Measurements from ENCODE around the gene BRME1. TPM values are rescaled to one million over a fixed set of nuclear protein-coding genes. Genes with fewer than 3 reads are reported as not detected.

The BRME1 gene
- total RNA-seq, 4 donors from 2014 or later: 7.4 to 73.1 (median 41.2) TPM

DNA sequence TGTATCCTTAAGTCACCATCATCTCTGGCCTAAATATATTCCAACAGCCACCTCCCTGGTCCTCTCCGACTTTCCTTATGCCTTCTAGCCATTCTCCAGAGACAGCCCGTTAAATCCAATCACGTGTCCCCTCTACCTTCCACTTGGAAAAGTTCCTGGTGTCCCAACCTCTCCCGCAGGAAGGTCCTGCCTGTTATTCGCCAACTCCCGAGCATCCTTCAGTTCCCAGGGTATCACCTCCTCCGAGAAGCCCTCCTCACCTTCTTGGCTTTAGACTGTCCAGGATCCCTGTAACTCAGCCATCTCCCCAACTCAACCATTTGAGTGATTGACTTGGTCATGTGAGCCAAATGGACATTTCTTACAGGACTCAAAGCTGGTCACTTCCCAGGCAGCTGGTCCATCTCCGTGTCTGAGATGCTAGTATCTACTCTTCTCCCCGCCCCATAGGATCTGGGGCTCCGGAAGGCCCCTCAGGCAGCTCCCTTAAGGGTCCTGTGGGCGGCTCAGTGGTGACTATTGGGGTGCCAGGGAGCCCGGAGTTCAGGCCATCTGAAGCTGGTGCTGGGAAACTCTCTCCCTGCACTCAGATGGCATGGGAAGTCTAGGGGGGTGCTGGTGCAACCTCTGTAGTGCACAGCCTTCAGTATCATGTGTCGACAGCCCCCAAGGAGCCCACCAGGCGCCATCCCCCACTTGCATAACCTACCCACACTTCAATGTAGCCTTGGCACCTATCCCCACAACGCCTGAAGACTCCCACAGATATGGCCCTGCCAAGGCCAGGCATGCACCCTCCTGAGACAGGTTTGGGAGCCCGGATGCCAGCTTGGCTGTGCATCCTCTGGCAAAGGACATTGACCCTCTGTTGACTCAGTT, 56.9 kb downstream of the BRME1 start:
- no peak overlapping the region for H3K4me3 ChIP-seq
- no peaks in the 10 kb centered on the region for H3K9me3 ChIP-seq
- H3K27ac ChIP-seq: peak overlapping the region in 3 of 4 donors; percentile 42 to 99 (median 91)
- H3K4me1 ChIP-seq: peaks cover 5 to 59% (median 25%) of the 10 kb centered on the region in 4 donors
- no peak for DNase-seq
- H3K36me3 ChIP-seq: no peaks in the 10 kb centered on the region
- TF ChIP-seq POLR2A (IDR thresholded peaks at IDR 0.05): no peak
- TF ChIP-seq, protein P1, sequence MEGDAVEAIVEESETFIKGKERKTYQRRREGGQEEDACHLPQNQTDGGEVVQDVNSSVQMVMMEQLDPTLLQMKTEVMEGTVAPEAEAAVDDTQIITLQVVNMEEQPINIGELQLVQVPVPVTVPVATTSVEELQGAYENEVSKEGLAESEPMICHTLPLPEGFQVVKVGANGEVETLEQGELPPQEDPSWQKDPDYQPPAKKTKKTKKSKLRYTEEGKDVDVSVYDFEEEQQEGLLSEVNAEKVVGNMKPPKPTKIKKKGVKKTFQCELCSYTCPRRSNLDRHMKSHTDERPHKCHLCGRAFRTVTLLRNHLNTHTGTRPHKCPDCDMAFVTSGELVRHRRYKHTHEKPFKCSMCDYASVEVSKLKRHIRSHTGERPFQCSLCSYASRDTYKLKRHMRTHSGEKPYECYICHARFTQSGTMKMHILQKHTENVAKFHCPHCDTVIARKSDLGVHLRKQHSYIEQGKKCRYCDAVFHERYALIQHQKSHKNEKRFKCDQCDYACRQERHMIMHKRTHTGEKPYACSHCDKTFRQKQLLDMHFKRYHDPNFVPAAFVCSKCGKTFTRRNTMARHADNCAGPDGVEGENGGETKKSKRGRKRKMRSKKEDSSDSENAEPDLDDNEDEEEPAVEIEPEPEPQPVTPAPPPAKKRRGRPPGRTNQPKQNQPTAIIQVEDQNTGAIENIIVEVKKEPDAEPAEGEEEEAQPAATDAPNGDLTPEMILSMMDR (IDR thresholded peaks at IDR 0.05): no peak
- no peaks in the 10 kb centered on the region for H3K27me3 ChIP-seq

DNA sequence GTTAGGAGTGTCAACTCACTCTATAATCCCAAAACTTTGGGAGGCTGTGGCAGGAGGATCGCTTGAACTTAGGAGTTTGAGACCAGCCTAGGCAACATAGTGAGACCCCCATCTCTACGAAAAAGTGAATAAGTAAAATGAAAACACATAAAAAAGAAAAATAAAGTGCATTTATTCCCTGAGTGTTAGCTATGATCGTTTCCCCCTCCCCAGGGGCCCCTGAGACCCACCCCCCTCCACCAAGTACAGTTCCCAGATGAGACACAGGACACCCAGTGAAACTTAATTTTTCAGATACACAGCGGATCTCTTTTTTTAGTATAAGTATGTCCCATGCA, 57.6 kb downstream of the BRME1 start:
- Histone ChIP-seq H3K36me3 (no peaks in the 10 kb centered on the region), H3K4me1 (peaks cover 7 to 66% (median 31%) of the 10 kb centered on the region in 4 donors), H3K4me3 (no peak overlapping the region), H3K27ac (peak overlapping the region in 3 of 4 donors; percentile 91 to 99 (median 96)), H3K9me3 (no peaks in the 10 kb centered on the region), H3K27me3 (no peaks in the 10 kb centered on the region)
- TF ChIP-seq, protein P1 (IDR thresholded peaks at IDR 0.05): no peak
- TF ChIP-seq POLR2A (IDR thresholded peaks at IDR 0.05): no peak
- no peak for DNase-seq

DNA sequence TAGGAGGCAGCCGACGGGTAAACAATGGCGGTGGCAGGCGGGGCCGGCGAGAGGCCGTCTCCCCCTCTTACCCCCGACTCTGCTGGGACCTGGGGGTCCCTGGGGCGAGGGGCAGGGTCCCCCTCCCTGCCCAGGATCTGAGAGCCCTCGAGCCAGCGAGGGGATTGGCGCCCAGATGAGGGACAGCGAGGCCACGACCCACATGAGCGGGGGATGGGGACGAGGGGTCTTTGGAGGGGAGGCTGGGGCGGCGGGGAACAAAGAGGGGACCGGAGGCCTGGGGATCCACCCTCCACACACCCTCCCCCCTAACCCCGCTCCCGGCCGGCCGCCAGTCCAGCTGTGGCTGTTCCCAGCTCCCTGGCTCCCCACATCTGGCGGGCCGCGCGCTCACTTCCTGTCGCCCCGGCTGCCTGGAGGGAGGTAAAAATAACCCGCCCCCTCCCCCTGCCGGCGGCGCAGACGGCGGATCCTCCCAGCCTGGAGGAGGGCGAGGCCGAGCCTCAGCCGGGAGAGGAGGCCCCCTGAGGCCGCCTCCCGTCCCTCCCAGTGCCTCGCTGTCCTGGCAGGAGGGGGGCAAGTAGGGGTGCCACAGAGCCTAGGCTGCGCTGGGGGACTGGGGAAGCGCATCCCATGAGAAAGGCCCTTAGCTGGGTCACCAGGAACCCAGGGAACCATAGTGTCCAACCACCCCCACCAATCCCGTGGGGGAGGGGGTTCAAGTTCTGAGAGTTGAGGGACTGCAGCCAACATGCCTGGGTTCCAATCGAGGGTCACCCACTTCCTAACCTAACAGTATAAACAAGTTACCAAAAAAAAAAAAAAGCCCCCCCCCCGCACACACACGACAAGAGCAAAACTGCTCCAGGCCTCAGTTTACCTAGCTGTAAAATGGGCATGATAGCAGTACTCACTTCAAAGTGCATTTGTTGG, 58.2 kb downstream of the BRME1 start:
- peak overlapping the region; percentile 41 to 60 (median 56) for H3K4me3 ChIP-seq
- DNase-seq: peak; percentile 82 to 94 (median 93)

DNA sequence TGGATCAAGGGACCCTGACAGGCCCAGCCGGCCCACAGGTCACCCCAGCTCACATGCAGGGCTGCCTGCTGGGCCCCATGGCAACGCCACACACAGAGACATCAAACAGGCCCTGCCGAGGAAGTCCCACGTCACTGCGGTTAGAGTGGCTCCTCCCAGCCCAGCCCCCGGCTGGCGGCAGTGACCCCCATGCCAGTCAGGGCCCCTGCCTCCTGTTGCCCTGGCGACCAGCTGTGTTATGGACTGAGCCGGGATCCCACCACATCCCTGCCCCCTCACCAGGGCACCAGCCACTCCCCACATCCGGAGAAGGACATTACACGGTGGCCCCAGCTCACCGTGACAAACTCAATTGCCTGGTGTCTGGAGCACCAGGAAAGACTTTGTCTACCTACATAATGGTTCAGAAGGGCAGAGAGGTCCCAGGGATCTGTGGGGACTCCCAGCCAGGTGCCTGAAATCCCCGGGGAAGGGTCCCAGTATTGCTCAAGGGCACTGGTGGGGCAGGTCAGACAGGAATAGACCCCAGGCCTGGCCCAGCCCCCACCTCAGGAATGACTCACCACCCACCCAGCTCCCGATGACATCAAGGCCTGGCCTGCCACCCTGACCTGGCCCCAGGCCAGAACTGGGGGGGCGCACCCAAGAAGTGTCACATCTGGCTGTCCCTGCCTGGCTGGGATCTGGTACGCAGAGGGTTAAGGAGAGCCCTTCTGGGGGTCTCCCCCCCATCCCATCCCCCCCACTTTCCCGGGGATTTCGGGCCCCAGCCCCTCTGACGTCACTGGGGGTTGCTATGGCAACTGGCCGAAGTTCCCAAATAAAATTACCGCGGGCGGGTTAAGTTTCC, 59.1 kb downstream of the BRME1 start:
- peak; percentile 91 to 96 (median 94) for DNase-seq
- Histone ChIP-seq H3K36me3 (no peaks in the 10 kb centered on the region), H3K27me3 (no peaks in the 10 kb centered on the region), H3K9me3 (no peaks in the 10 kb centered on the region), H3K4me1 (peaks cover 7 to 63% (median 35%) of the 10 kb centered on the region in 4 donors), H3K4me3 (peak overlapping the region; percentile 41 to 60 (median 56)), H3K27ac (peak overlapping the region; percentile 91 to 99 (median 97))
- peak in 1 of 2 donors; percentile 29 for TF ChIP-seq POLR2A (IDR thresholded peaks at IDR 0.05)
- TF ChIP-seq, protein P1 (IDR thresholded peaks at IDR 0.05): no peak

More for the DNA sequence above, 58.2 kb downstream of the BRME1 start:
- TF ChIP-seq, protein P1 (IDR thresholded peaks at IDR 0.05): peak; percentile 1 to 72 (median 40)
- peak; percentile 38 to 64 for TF ChIP-seq POLR2A (IDR thresholded peaks at IDR 0.05)
- peak overlapping the region; percentile 91 to 99 (median 97) for H3K27ac ChIP-seq
- no peaks in the 10 kb centered on the region for H3K9me3 ChIP-seq
- peaks cover 7 to 70% (median 35%) of the 10 kb centered on the region in 4 donors for H3K4me1 ChIP-seq
- no peaks in the 10 kb centered on the region for H3K36me3 ChIP-seq
- H3K27me3 ChIP-seq: no peaks in the 10 kb centered on the region

All from Peyer's patch (tissue), 4 donors.